Measurements from ENCODE around the gene PLA2G4D.

PLA2G4D gene

GRCh38 chr15:42036112-42036905 is 58.1 kb downstream of the PLA2G4D start:
- DNase-seq: no peak
- TF ChIP-seq, protein P1, sequence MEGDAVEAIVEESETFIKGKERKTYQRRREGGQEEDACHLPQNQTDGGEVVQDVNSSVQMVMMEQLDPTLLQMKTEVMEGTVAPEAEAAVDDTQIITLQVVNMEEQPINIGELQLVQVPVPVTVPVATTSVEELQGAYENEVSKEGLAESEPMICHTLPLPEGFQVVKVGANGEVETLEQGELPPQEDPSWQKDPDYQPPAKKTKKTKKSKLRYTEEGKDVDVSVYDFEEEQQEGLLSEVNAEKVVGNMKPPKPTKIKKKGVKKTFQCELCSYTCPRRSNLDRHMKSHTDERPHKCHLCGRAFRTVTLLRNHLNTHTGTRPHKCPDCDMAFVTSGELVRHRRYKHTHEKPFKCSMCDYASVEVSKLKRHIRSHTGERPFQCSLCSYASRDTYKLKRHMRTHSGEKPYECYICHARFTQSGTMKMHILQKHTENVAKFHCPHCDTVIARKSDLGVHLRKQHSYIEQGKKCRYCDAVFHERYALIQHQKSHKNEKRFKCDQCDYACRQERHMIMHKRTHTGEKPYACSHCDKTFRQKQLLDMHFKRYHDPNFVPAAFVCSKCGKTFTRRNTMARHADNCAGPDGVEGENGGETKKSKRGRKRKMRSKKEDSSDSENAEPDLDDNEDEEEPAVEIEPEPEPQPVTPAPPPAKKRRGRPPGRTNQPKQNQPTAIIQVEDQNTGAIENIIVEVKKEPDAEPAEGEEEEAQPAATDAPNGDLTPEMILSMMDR (IDR thresholded peaks at IDR 0.05; ENCODE audit: low read depth, low read length, missing control alignments): no peak
- in situ Hi-C loops (cut with HindIII; ENCODE audit: low pct_ligation_motif_present, low sequenced_read_pairs): no loop called here
- Histone ChIP-seq H3K27me3 (replicated peaks) (no peaks in the 10 kb centered on the region), H3K4me3 (ENCODE audit: low read depth, low read length) (no peak overlapping the region), H3K27ac (no peak overlapping the region), H3K36me3 (replicated peaks) (no peaks in the 10 kb centered on the region)

GRCh38 chr15:42035435-42035761 is 59.0 kb downstream of the PLA2G4D start:
- no peak overlapping the region for H3K27ac ChIP-seq
- no peak for DNase-seq
- no peak overlapping the region for H3K4me3 ChIP-seq (ENCODE audit: low read depth, low read length)
- TF ChIP-seq, protein P1 (IDR thresholded peaks at IDR 0.05; ENCODE audit: low read depth, low read length, missing control alignments): no peak
- no peaks in the 10 kb centered on the region for H3K27me3 ChIP-seq (replicated peaks)
- no peaks in the 10 kb centered on the region for H3K36me3 ChIP-seq (replicated peaks)
- in situ Hi-C loops (cut with HindIII; ENCODE audit: low pct_ligation_motif_present, low sequenced_read_pairs): no loop called here

- Histone ChIP-seq H3K27me3 (replicated peaks) (no peaks in the 10 kb centered on the region), H3K36me3 (replicated peaks) (no peaks in the 10 kb centered on the region), H3K4me3 (ENCODE audit: low read depth, low read length) (no peak overlapping the region), H3K27ac (no peak overlapping the region)
- in situ Hi-C loops (cut with HindIII; ENCODE audit: low pct_ligation_motif_present, low sequenced_read_pairs): no loop called here
- TF ChIP-seq, protein P1 (IDR thresholded peaks at IDR 0.05; ENCODE audit: low read depth, low read length, missing control alignments): no peak
- no peak for DNase-seq
These were observed 59.5 kb downstream of the PLA2G4D start for GRCh38 chr15:42034628-42035434.

GRCh38 chr15:42033214-42033873 is 61.0 kb downstream of the PLA2G4D start:
- DNase-seq: no peak
- in situ Hi-C loops (cut with HindIII; ENCODE audit: low pct_ligation_motif_present, low sequenced_read_pairs): no loop called here
- Histone ChIP-seq H3K4me3 (ENCODE audit: low read depth, low read length) (no peak overlapping the region), H3K36me3 (replicated peaks) (no peaks in the 10 kb centered on the region), H3K27ac (no peak overlapping the region), H3K27me3 (replicated peaks) (no peaks in the 10 kb centered on the region)
- TF ChIP-seq, protein P1 (IDR thresholded peaks at IDR 0.05; ENCODE audit: low read depth, low read length, missing control alignments): no peak

DNA sequence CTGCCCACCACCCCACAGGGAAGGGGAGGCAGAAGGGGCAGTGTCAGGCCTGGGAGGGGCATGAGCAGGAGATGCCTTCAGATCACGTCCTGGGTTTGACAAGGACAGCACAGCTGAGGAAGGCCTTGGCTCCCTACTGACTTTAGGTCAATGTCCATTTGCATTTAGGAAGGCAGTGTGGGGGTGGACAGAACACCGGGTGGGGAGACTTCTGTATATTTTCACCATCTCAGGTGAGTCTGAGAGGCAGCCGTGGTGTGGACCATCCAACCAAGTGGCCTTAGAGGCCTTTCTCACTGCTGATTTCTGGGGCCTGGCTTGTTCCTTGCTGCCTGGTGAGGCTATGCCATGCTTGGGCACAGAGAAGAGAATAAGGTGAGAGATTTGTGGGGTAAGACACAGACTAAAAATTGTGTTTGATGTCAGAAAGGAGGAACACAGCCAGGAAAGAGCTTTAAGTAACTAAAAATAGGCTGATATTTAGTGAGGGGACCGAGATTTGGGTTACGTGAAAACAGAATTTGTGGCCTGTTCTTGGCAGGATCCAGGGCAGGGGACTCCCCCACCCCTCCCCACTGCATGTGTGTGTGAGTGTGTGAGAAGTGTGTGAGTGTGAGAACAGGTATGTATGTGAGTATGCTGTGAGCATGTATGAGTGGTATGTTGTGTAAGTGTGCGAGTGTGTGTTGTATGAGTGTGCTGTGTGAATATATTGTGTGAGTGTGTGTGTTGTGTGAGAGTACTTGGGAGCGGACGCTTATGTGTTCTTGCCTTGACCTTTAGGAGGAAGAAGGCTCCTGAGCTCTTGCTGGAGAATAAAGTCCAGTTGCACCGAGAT is 61.8 kb downstream of the PLA2G4D start:
- TF ChIP-seq, protein P1 (IDR thresholded peaks at IDR 0.05; ENCODE audit: low read depth, low read length, missing control alignments): no peak
- Histone ChIP-seq H3K27ac (no peak overlapping the region), H3K4me3 (ENCODE audit: low read depth, low read length) (no peak overlapping the region), H3K27me3 (replicated peaks) (no peaks in the 10 kb centered on the region), H3K36me3 (replicated peaks) (no peaks in the 10 kb centered on the region)
- no peak for DNase-seq
- in situ Hi-C loops (cut with HindIII; ENCODE audit: low pct_ligation_motif_present, low sequenced_read_pairs): no loop called here
